Activated T-cell treated with anti-CD3 and anti-CD28 coated beads for 24 hours (primary cell): ENCODE data around the gene FCHSD2.

Experiments used
- DNase-seq: peaks from one replicate; pipeline ENCODE4 v3.0.0-alpha.2; 2020; ENCODE audit warnings: low read depth

Gene FCHSD2

GRCh38 chr11:73142128-73142377 lies at the start of gene FCHSD2:
Gene FCHSD2 (minus strand): TSS chr11:73142318. CDS start chr11:73141877, 441 bp downstream.
- no peak for DNase-seq

GRCh38 chr11:73191151-73191550 lies 49.0 kb upstream of the FCHSD2 start:
- DNase-seq: no peak

- DNase-seq: no peak
Observed at GRCh38 chr11:73190557-73190885, 48.4 kb upstream of the FCHSD2 start.

GRCh38 chr11:73189723-73190556 lies 47.8 kb upstream of the FCHSD2 start:
- no peak for DNase-seq

- no peak for DNase-seq
Observed at GRCh38 chr11:73189315-73189714, 47.2 kb upstream of the FCHSD2 start.

- DNase-seq: no peak
Observed at GRCh38 chr11:73188301-73188700, 46.2 kb upstream of the FCHSD2 start.

GRCh38 chr11:73187854-73188253 lies 45.7 kb upstream of the FCHSD2 start:
- no peak for DNase-seq

GRCh38 chr11:73186886-73187285 lies 44.8 kb upstream of the FCHSD2 start:
- DNase-seq: no peak

GRCh38 chr11:73186294-73186850 lies 44.3 kb upstream of the FCHSD2 start:
- no peak for DNase-seq

GRCh38 chr11:73185680-73186293 lies 43.7 kb upstream of the FCHSD2 start:
- no peak for DNase-seq

- DNase-seq: peak; percentile 42
Observed at GRCh38 chr11:73184953-73185671, 43.0 kb upstream of the FCHSD2 start.

GRCh38 chr11:73182824-73183321 lies 40.8 kb upstream of the FCHSD2 start:
- DNase-seq: no peak

- no peak for DNase-seq
Observed at GRCh38 chr11:73178681-73179080, 36.6 kb upstream of the FCHSD2 start.

- peak; percentile 70 for DNase-seq
Observed at GRCh38 chr11:73177778-73178539, 35.8 kb upstream of the FCHSD2 start.

GRCh38 chr11:73177380-73177777 lies 35.3 kb upstream of the FCHSD2 start:
- DNase-seq: no peak

GRCh38 chr11:73176874-73177155 lies 34.7 kb upstream of the FCHSD2 start:
- no peak for DNase-seq

GRCh38 chr11:73176145-73176873 lies 34.2 kb upstream of the FCHSD2 start:
- no peak for DNase-seq

GRCh38 chr11:73175551-73176144 lies 33.5 kb upstream of the FCHSD2 start:
- DNase-seq: no peak

GRCh38 chr11:73174495-73174791 lies 32.3 kb upstream of the FCHSD2 start:
- no peak for DNase-seq

- no peak for DNase-seq
Observed at GRCh38 chr11:73173755-73174494, 31.8 kb upstream of the FCHSD2 start.
